DOHH2 (cell line): ENCODE results near the gene ERVK3-1.

Experiments used
- EZH2phosphoT487 ChIP-seq: fragments of 200-600 bp; sonication (generic); IDR thresholded peaks from 2 replicates; pipeline ENCODE4 v1.6.1; 2017; ENCODE audit warnings: borderline replicate concordance, mild to moderate bottlenecking, antibody characterized with exemption, low read length, moderate library complexity, mixed read lengths
- TF ChIP-seq, protein P1 (sequence below): fragments of 200-600 bp; sonication (generic); IDR thresholded peaks from one replicate; pipeline ENCODE4 v1.5.1; 2014; ENCODE audit warnings: antibody characterized with exemption, mild to moderate bottlenecking, low read depth, low read length; ENCODE audit not compliant: poor library complexity, severe bottlenecking

- TF ChIP-seq, protein P1, sequence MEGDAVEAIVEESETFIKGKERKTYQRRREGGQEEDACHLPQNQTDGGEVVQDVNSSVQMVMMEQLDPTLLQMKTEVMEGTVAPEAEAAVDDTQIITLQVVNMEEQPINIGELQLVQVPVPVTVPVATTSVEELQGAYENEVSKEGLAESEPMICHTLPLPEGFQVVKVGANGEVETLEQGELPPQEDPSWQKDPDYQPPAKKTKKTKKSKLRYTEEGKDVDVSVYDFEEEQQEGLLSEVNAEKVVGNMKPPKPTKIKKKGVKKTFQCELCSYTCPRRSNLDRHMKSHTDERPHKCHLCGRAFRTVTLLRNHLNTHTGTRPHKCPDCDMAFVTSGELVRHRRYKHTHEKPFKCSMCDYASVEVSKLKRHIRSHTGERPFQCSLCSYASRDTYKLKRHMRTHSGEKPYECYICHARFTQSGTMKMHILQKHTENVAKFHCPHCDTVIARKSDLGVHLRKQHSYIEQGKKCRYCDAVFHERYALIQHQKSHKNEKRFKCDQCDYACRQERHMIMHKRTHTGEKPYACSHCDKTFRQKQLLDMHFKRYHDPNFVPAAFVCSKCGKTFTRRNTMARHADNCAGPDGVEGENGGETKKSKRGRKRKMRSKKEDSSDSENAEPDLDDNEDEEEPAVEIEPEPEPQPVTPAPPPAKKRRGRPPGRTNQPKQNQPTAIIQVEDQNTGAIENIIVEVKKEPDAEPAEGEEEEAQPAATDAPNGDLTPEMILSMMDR, result no peak
- no peak for TF ChIP-seq EZH2phosphoT487
Observed at GRCh38 chr19:58319241-58319640, 14.1 kb downstream of the ERVK3-1 start.
